ENCODE data around the gene ATP8B2. TPM values are rescaled to one million over a fixed set of nuclear protein-coding genes. Genes with fewer than 3 reads are reported as not detected.

The ATP8B2 gene
- total RNA-seq, 1 experiment from 2014 or later: 22.1 TPM

GRCh38 chr1:154347961-154348360, 22.6 kb downstream of the ATP8B2 start:
- no peak for ATAC-seq
- CTCF ChIA-PET: no interaction called here
- no TSS peak for BruUV-seq (replicated peaks)

More at GRCh38 chr1:154347961-154348360, 22.6 kb downstream of the ATP8B2 start:
- Histone ChIP-seq H3K36me3 (ENCODE audit: control insufficient read depth in 1 of 2, insufficient read depth in 2 of 2, low read length in 2 of 2) (peaks cover 20 to 27% of the 10 kb centered on the region in 2 experiments), H3K27me3 (ENCODE audit: insufficient read depth, low read length) (no peaks in the 10 kb centered on the region), H3K27ac (ENCODE audit: low read depth, low read length) (no peak overlapping the region), H3K4me2 (ENCODE audit: low read length) (no peak overlapping the region), H3K9me3 (ENCODE audit: control insufficient read depth in 1 of 2, insufficient read depth in 1 of 2, low read depth in 1 of 2, low read length in 2 of 2) (no peaks in the 10 kb centered on the region), H3K4me1 (ENCODE audit: control insufficient read depth in 1 of 2, insufficient read depth in 2 of 2, low read length in 2 of 2) (peaks cover 14 to 15% of the 10 kb centered on the region in 2 experiments), H2AFZ (ENCODE audit: low read depth, low read length, poor library complexity, severe bottlenecking) (no peak overlapping the region), H3K9ac (ENCODE audit: low read length) (no peak overlapping the region), H3K4me3 (replicated peaks in 1 of 2; ENCODE audit: low read depth in 1 of 2, low read length in 2 of 2) (no peak overlapping the region), H3K9me2 (ENCODE audit: insufficient read depth) (no peaks in the 10 kb centered on the region), H4K20me1 (ENCODE audit: insufficient read depth) (no peaks in the 10 kb centered on the region), H3K79me2 (ENCODE audit: insufficient read depth, low read length) (no peaks in the 10 kb centered on the region)
- ChIA-PET POLR2A (no interaction called here), RAD21 (ENCODE audit: low non-redundant PET in 1 of 2, low total read pairs in 2 of 2, uncharacterized antibody in 2 of 2, unreplicated experiment in 2 of 2) (no interaction called here)
- no peak for DNase-seq (ENCODE audit: low read depth, low spot score)
- intact Hi-C loops (cut with micrococcal nuclease): no loop called here
- TF ChIP-seq FOSL1 (IDR thresholded peaks at IDR 0.05; ENCODE audit: low read depth): no peak
- TF ChIP-seq RAD21 (IDR thresholded peaks at IDR 0.05; ENCODE audit: low read depth): no peak
- TF ChIP-seq, protein P1, sequence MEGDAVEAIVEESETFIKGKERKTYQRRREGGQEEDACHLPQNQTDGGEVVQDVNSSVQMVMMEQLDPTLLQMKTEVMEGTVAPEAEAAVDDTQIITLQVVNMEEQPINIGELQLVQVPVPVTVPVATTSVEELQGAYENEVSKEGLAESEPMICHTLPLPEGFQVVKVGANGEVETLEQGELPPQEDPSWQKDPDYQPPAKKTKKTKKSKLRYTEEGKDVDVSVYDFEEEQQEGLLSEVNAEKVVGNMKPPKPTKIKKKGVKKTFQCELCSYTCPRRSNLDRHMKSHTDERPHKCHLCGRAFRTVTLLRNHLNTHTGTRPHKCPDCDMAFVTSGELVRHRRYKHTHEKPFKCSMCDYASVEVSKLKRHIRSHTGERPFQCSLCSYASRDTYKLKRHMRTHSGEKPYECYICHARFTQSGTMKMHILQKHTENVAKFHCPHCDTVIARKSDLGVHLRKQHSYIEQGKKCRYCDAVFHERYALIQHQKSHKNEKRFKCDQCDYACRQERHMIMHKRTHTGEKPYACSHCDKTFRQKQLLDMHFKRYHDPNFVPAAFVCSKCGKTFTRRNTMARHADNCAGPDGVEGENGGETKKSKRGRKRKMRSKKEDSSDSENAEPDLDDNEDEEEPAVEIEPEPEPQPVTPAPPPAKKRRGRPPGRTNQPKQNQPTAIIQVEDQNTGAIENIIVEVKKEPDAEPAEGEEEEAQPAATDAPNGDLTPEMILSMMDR (IDR thresholded peaks at IDR 0.05 in 2 of 3, conservative IDR thresholded peaks at IDR 0.05 in 1 of 3; ENCODE audit: borderline replicate concordance in 1 of 3, insufficient read depth in 1 of 3, low read depth in 2 of 3, low read length in 2 of 3): no peak
- no peak for TF ChIP-seq SRF (IDR thresholded peaks at IDR 0.05; ENCODE audit: low read depth)
- TF ChIP-seq JUND (IDR thresholded peaks at IDR 0.05): no peak
- no peak for TF ChIP-seq EGR1 (IDR thresholded peaks at IDR 0.05; ENCODE audit: low read depth)
- TF ChIP-seq YY1 (IDR thresholded peaks at IDR 0.05; ENCODE audit: extremely low read depth, insufficient replicate concordance, low read depth, low read length): no peak
- TF ChIP-seq, protein P2, sequence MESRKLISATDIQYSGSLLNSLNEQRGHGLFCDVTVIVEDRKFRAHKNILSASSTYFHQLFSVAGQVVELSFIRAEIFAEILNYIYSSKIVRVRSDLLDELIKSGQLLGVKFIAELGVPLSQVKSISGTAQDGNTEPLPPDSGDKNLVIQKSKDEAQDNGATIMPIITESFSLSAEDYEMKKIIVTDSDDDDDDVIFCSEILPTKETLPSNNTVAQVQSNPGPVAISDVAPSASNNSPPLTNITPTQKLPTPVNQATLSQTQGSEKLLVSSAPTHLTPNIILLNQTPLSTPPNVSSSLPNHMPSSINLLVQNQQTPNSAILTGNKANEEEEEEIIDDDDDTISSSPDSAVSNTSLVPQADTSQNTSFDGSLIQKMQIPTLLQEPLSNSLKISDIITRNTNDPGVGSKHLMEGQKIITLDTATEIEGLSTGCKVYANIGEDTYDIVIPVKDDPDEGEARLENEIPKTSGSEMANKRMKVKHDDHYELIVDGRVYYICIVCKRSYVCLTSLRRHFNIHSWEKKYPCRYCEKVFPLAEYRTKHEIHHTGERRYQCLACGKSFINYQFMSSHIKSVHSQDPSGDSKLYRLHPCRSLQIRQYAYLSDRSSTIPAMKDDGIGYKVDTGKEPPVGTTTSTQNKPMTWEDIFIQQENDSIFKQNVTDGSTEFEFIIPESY (IDR thresholded peaks at IDR 0.05; ENCODE audit: extremely low read depth, insufficient replicate concordance, low read length): no peak
- no peak for TF ChIP-seq TCF7L2 (IDR thresholded peaks at IDR 0.05; ENCODE audit: borderline replicate concordance, extremely low read depth, insufficient read depth, insufficient read length)
- TF ChIP-seq POLR2AphosphoS5 (IDR thresholded peaks at IDR 0.05; ENCODE audit: low read depth, low read length): no peak
- TF ChIP-seq EZH2 (IDR thresholded peaks at IDR 0.05): no peak
- no peak for TF ChIP-seq MAX (IDR thresholded peaks at IDR 0.05)
- TF ChIP-seq SIN3A (IDR thresholded peaks at IDR 0.05; ENCODE audit: low read depth): no peak
- no peak for TF ChIP-seq SP1 (IDR thresholded peaks at IDR 0.05; ENCODE audit: low read depth)
- TF ChIP-seq CBX3 (IDR thresholded peaks at IDR 0.05; ENCODE audit: low read depth): no peak
